SKM-1 treated with dmso at 0.1 percent for 144 hours (cell line): ENCODE measurements around the gene NDRG2.

ENCODE experiments used
- DNase-seq: peaks from one replicate; lab custom pipeline; 2025; ENCODE audit not compliant: unreplicated experiment; lab: John Stamatoyannopoulos, UW

The NDRG2 gene

GRCh38 chr14:21037156-21037555 is 12.3 kb upstream of the NDRG2 start:
- no peak for DNase-seq

GRCh38 chr14:21036751-21037150 is 11.9 kb upstream of the NDRG2 start:
- no peak for DNase-seq

DNA sequence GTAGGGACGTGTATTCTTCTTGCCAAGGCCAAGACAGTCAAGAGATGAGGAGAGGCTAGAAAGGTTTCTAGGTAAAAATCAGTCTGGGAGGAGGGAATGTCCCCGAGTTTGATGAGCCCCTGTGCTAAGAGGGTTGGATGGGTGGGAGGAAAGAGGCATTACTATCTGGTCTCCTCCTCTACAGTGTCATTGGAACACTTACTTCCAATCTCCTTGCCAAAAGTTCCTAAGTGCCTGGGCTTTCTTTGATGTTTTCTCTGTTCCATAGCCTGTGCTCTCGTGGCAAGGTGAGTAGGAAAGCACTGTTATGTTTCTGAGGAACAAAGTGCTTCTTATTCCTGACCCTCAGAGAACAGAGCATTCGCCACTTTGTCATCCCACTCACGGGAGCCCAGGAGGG is 9.8 kb upstream of the NDRG2 start, which contains the start of gene RNASE13:
TSS of gene RNASE13 (minus strand) at position 101 of the 400 bp plus-strand sequence. CDS start 519 bp downstream, outside the sequence.
- no peak for DNase-seq

GRCh38 chr14:21033133-21033698 is 8.4 kb upstream of the NDRG2 start:
- DNase-seq, result no peak

- DNase-seq, result no peak
Measured at GRCh38 chr14:21032326-21033132, 7.7 kb upstream of the NDRG2 start.

- DNase-seq, result no peak
Measured at GRCh38 chr14:21030531-21030930, 5.7 kb upstream of the NDRG2 start.

DNA sequence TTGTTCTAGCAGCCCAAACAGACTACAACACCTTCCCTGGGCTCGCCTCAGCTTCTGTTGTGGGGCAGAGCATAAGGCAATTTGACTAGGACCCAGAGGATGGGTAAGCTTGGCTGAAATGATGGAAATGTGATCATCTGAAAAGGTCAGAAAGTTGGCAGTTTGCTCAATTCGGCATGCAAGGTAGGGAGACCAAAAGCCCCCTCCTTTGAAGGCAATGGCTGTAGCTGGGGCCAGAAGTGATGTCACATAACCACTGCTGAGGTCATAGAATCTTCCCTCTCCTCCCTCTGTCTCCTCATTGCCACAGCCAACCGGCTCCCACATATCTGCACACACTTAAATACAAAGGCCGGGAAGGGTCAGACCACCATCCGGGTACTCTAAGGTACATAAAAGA is 5.1 kb upstream of the NDRG2 start, which contains the start of gene TPPP2:
TSS of gene TPPP2 (plus strand) at position 301 of the 400 bp plus-strand sequence. CDS start 365 bp downstream, outside the sequence.
- DNase-seq, result no peak

DNA sequence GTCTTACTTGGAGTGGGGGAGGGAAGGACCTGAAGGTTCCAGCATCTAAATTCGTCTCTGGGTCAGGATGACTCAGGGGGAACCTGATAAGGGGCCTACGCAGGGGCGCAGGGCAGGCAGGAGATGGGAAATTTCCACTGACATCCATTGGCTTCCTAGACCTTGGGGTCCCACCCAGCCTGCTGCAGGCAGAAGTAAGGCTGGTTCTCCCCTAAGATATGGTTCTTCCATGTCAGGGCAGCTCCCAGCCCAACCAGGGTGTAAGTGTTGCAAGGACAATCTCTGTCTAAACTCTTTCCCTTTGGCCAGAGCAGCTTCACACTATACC is 2.1 kb upstream of the NDRG2 start:
- DNase-seq, result no peak

GRCh38 chr14:21026274-21026987 is 1.6 kb upstream of the NDRG2 start:
- DNase-seq, result no peak

DNA sequence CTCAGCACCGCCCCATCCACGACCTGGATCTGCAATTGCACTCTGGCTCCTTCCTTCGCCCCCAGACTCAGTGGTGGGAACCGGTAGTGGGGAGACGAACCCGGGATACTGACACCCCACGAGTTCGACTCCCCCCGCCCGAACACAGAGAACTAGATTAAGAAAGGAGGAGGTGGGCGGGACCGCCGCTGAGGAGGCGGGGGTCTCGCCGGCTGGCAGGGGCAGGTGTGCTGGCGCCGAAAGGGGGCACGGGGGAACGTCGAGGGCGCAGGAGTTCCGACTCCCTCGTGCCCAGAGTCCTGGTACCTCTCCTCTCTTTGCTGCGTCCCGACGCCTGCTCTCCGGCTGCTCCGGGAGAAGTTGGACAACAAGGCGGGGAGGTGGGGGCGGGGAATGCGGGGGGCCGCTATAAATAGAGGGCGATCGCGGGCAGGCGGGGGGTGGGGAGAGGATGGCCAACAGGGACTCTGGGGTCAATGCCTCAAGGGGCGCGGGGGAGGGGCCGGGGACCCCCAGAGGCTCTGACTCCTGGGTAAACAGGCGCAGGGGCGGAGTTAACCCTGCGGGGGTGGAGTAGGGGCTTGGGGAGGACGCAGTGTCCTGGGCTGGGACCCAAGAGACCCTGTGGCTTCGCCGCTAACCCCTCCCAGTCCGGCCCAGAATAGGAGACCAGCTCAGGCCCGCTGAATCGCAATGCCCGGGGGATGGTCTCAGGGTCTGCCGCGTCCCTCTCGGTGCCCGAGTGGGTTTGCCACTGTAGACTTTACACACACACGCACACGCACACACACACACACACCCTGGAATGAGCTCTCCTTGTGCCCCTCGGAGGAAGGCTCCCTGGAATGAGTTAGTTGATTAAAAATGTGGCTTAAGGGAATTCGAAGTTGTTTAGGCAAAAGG is 761 bp upstream of the NDRG2 start:
- no peak for DNase-seq

DNA sequence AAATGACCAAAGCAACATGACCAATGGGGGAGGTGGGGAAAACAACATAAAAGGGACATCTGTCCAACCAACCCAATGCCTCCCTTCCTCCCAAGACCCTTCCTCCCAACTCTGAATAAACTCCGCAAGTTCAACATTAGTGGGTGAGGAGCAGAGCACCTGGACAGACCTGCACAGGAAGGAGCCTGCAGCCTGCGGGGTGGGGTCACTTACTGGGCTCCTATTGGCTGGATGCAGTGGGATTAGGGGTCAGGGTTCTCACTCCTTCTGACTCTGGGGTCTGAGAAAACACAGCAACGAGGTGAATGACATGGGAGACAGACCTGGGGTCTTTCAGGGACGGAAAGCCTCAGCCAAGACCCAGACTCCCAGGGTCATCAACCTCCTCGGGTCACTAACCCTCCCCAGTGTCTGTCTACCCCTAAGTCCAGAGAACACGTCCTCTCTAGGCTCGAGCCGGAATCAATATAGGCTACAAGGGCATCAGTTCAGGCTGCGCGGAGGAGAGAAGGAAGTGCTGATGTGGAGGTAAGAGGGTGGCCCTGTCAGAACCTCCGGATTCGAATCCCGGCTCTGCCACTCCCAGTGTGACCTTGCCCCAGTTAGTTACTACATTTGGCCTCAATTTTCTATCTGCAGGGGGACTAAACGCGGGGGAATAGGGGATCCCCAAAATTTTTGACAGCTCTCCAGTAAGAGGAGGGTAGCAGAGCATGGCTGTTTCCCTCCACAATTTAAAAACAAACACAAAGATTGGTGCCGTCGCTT is 860 bp downstream of the NDRG2 start:
- no peak for DNase-seq

DNA sequence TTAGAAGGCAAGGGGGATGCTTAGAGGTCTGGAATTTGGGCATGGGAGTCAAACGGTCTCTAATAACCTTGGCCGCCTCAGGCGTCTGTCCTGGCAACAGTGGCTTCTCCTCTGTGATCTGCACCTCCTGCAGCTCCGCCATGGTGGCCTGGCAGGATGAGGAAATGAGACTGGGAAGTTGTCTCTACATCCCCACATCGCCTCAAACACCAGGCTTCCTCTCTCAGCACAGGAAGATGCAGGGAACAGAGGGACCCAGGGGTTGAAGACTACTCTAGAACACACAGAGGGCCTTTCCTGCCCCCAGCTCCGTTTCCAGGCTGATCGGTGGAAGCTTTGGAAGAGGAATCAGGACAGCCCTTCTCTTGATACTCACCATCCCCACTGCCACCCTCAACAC is 1.7 kb downstream of the NDRG2 start:
- DNase-seq, result no peak

- no peak for DNase-seq
Measured at GRCh38 chr14:21022686-21023085, 2.2 kb downstream of the NDRG2 start.

DNA sequence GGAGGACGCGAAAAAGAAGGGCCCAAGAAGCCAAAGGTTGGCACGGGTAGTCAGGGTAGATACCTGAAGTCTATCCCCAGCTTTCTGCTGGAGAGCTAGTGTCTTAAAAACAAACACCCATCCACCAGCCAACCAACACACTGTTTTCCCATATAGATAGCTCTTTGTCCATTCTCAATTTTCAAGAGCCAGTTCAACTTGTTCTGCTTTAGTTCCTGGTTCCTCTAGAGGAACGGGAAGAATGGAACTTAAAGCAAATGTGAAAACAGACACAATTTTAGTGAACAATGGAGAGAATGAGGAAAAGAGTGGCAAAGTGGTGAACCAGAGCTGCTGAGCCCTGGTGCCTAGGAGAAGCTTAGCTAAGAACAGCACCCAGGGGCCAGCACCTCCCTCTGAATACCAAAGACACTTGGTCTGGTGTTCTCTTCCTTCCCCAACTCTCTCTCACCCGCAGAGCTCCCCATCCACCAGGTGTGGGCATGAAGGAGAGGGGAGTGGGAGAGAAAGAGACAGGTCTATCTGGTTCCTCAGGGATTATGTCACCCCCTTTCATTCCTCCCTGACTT is 3.8 kb downstream of the NDRG2 start:
- no peak for DNase-seq

GRCh38 chr14:21019366-21019765 is 5.5 kb downstream of the NDRG2 start:
- DNase-seq, result no peak

DNA sequence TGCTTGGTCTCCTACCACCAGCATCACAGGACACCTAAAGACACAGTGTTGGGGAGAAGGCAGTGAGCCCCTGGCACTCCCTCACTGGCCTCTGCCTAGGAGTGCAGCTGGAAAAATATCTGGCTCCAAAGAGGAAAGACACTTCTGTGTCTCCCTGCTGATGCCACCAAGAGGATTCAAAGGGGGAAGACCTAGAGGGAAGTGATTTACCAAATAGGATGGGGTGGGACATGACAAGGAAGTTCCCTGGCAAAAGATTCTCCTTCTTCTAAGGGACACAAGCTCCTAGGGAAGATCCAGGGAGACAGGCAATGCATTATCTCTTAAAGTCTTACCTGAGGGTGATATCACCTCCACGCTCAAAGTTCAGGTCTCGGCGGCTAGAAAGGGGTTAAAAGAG is 6.1 kb downstream of the NDRG2 start:
- no peak for DNase-seq

DNA sequence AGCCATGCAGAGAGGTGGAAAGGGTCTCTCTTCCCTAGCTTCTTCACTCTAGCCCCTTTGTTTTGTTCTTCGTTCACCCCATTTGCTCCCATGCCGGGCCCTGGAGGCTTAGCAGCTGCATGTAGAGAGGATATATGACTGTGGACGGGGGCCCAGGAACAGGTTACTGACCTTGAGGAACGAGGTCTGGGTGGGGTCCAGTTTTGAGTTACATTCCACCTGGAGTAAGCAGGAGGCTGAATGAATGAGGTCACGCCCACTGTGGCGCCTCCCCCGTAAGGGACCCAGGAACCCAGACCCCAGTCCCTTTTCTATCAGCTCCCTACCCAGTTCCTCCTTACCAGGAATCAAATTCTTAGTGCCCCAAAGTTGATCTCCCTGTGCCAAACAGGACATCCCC is 6.6 kb downstream of the NDRG2 start:
- no peak for DNase-seq

GRCh38 chr14:21017528-21018245 is 7.2 kb downstream of the NDRG2 start:
- no peak for DNase-seq
